ENCODE data around the gene FBRSL1. TPM values are rescaled to one million over a fixed set of nuclear protein-coding genes. Genes with fewer than 3 reads are reported as not detected.
"Not testable (repeated sequence)": the region's sequence is repeated elsewhere in the genome, so short reads cannot be mapped to it uniquely, and the experiment has no call there.

The FBRSL1 gene
- total RNA-seq, 1 experiment from 2014 or later, result 15.7 TPM

GRCh38 chr12:132530851-132531250 is 40.9 kb downstream of the FBRSL1 start:
- Histone ChIP-seq H3K27ac (no peak overlapping the region), H3K36me3 (no peaks in the 10 kb centered on the region), H3K27me3 (no peaks in the 10 kb centered on the region), H3K4me3 (no peak overlapping the region), H3K9me3 (replicated peaks) (no peaks in the 10 kb centered on the region), H3K4me1 (no peaks in the 10 kb centered on the region)
- no peak for DNase-seq

DNA sequence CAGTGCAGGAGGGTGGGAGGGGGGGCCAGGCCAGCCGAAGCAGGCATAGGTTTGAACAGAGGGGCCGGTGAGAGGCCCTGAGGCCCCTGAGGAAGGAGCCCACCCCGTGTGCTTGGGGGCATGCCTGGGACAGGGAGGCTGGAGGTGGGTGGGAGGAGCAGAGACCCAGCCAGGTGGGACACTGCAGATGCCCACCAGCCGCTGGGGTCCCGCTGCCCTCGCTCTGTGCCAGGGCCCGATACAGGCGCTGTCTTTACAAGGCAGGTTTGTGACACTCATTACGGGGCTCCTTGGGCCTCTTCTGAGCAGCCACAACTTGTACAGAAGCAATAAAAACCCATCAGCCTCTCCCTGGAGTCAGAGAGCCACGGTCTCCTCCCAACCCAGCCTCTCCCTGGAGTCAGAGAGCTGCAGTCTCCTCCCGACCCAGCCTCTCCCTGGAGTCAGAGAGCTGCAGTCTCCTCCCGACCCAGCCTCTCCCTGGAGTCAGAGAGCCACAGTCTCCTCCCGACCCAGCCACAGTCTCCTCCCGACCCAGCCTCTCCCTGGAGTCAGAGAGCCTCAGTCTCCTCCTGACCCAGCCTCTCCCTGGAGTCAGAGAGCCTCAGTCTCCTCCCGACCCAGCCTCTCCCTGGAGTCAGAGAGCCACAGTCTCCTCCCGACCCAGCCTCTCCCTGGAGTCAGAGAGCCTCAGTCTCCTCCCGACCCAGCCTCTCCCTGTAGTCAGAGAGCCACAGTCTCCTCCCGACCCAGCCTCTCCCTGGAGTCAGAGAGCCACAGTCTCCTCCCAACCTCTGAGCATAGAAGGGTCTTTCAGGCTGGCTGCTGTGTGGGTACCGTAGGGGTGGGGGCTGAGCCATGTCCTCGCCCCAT is 43.0 kb downstream of the FBRSL1 start:
- H3K36me3 ChIP-seq; H3K4me3 ChIP-seq; H3K4me1 ChIP-seq; H3K27me3 ChIP-seq; H3K27ac ChIP-seq; H3K9me3 ChIP-seq (replicated peaks): not testable (repeated sequence)
- DNase-seq, result peak in 1 of 2 experiments; percentile 29

GRCh38 chr12:132533584-132533958 is 43.6 kb downstream of the FBRSL1 start:
- H3K36me3 ChIP-seq, result no peaks in the 10 kb centered on the region
- DNase-seq, result no peak
- no peak overlapping the region for H3K4me3 ChIP-seq
- 0 out of 2 replicates have a peak, but pooled peaks cover 2% of the 10 kb centered on the region for H3K9me3 ChIP-seq (replicated peaks)
- H3K4me1 ChIP-seq, result no peaks in the 10 kb centered on the region
- no peak overlapping the region for H3K27ac ChIP-seq
- no peaks in the 10 kb centered on the region for H3K27me3 ChIP-seq

DNA sequence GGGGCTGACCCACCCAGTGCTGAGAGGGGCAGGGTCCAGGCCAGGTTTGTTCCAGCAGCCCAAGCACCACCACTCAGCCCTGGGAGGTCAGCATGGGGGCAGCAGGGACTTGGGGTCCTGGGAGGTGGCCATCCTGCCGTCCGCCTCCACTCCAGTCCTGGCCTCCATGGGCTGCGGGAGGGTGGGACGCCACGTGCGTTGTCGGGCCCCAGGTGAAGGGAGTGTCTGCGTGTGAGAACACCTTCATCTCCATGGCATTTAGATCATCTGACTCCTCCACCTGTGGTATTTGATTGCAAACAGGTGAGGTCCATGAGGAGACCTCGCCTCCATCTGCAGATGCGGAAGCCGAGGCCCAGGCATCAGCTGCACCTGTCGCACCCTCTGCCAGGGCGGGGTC is 44.1 kb downstream of the FBRSL1 start:
- 0 out of 2 replicates have a peak, but pooled peaks cover 2% of the 10 kb centered on the region for H3K9me3 ChIP-seq (replicated peaks)
- H3K36me3 ChIP-seq, result no peaks in the 10 kb centered on the region
- H3K4me1 ChIP-seq, result no peaks in the 10 kb centered on the region
- no peak for DNase-seq
- no peak overlapping the region for H3K27ac ChIP-seq
- H3K4me3 ChIP-seq, result no peak overlapping the region
- H3K27me3 ChIP-seq, result no peaks in the 10 kb centered on the region

DNA sequence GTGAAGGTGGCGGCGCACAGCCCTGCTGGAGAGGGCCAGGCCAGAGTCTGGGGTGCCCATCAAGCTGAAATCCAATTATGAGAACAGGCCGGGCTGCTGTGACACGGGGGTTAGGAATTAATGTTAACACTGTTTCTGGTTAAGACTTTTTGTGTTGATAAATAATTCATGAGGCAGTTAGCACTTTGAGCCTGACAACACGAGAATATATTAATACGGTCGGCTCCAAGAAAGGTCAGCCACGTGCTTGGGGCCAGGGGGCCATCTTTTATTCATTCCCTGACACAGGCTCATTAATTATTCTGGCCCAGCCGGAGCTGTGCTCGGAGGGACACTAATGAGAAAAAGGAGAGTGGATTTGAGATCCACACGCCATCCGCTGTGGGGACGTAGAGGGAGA is 45.1 kb downstream of the FBRSL1 start:
- H3K4me3 ChIP-seq, result no peak overlapping the region
- H3K4me1 ChIP-seq, result no peaks in the 10 kb centered on the region
- no peaks in the 10 kb centered on the region for H3K27me3 ChIP-seq
- no peak overlapping the region for H3K27ac ChIP-seq
- H3K36me3 ChIP-seq, result no peaks in the 10 kb centered on the region
- H3K9me3 ChIP-seq (replicated peaks), result 0 out of 2 replicates have a peak, but pooled peaks cover 2% of the 10 kb centered on the region
- DNase-seq, result no peak

- no peak for DNase-seq
- 0 out of 2 replicates have a peak, but pooled peaks cover 2% of the 10 kb centered on the region for H3K9me3 ChIP-seq (replicated peaks)
- no peak overlapping the region for H3K27ac ChIP-seq
- H3K4me1 ChIP-seq, result no peaks in the 10 kb centered on the region
- H3K4me3 ChIP-seq, result no peak overlapping the region
- H3K27me3 ChIP-seq, result no peaks in the 10 kb centered on the region
- no peaks in the 10 kb centered on the region for H3K36me3 ChIP-seq
Measured at GRCh38 chr12:132536102-132536876, 46.3 kb downstream of the FBRSL1 start.

DNA sequence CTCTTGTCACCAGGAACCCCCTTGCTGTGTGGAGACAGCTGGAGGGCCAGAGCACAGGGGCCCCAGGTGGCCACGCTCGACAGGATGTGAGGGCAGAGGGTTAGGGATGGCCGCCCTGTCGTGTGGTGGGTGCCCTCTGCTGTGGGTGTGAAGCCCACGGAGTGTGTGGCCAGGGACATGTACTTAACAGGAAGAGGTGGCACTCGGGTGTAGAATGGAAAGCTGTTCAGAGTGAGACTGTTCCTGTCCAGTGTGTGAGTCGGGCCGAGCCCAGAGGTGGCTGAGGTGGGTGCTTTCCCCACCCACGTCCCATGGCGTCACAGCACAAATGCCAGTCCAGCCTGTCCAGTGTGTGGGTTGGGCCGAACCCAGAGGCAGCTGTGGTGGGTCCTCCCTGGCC is 47.1 kb downstream of the FBRSL1 start:
- no peaks in the 10 kb centered on the region for H3K27me3 ChIP-seq
- H3K27ac ChIP-seq, result no peak overlapping the region
- no peaks in the 10 kb centered on the region for H3K36me3 ChIP-seq
- H3K4me3 ChIP-seq, result no peak overlapping the region
- H3K4me1 ChIP-seq, result no peaks in the 10 kb centered on the region
- 0 out of 2 replicates have a peak, but pooled peaks cover 2% of the 10 kb centered on the region for H3K9me3 ChIP-seq (replicated peaks)
- DNase-seq, result no peak

DNA sequence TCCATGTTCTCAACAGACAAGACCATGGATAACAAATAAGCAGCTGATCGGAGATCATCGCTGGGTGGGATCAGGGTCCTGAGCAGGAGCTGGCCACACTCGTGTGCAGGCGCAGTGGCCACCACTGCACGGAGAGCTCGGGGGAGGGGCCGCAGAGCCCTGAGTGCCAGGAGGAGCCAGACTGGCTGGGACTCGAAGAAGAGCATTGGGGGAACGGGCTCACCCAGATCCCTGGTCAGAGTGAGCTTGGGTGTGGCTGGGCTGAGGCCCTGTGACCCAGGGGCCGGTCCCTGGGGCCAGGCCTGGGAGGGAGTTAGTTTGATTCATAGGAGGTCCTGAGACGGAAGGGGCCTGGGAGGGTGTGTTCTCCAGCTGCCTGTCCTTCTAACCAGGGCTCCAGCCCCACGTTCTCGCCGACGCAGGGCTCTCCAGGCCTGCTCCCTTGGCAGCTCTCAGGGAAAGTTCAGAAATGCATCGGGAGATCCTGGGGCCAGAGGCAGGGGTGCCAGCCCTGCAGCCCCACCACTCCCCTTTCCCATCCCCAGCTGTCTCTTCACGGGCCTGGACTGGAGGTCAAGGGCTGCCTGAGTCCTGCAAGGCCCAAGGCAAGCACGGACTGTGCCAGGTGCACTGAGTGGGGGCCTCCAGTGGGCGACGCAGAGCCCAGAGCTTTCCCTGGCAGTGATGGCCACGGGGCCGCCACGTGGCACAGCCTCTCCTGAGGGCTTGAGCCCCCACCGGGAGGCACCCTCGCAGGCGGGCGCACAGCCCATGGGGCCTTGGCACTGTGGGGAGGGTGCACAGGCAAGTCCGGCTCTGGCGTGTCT is 48.1 kb downstream of the FBRSL1 start:
- Histone ChIP-seq H3K27ac (no peak overlapping the region), H3K4me1 (no peaks in the 10 kb centered on the region), H3K27me3 (no peaks in the 10 kb centered on the region), H3K36me3 (no peaks in the 10 kb centered on the region), H3K4me3 (no peak overlapping the region), H3K9me3 (replicated peaks) (0 out of 2 replicates have a peak, but pooled peaks cover 2% of the 10 kb centered on the region)
- no peak for DNase-seq

DNA sequence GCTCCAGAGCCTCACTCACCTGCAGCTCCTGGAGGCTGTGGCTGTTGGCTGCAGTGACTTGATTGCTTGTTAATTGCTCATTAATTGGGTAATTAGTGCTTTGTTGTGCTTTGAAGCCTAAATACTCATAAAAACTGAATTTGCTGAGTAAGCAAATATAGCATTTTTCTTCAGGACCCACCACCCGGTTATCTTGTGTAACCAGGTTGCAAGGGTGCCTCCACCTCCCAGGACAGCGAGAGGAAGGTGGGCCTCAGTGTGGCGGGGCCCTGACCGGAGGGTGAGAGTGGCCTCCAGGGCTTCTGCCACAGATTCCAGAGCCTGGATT is 48.7 kb downstream of the FBRSL1 start:
- DNase-seq, result no peak
- Histone ChIP-seq H3K9me3 (replicated peaks) (0 out of 2 replicates have a peak, but pooled peaks cover 2% of the 10 kb centered on the region), H3K36me3 (no peaks in the 10 kb centered on the region), H3K27ac (no peak overlapping the region), H3K4me3 (no peak overlapping the region), H3K27me3 (no peaks in the 10 kb centered on the region), H3K4me1 (no peaks in the 10 kb centered on the region)

DNA sequence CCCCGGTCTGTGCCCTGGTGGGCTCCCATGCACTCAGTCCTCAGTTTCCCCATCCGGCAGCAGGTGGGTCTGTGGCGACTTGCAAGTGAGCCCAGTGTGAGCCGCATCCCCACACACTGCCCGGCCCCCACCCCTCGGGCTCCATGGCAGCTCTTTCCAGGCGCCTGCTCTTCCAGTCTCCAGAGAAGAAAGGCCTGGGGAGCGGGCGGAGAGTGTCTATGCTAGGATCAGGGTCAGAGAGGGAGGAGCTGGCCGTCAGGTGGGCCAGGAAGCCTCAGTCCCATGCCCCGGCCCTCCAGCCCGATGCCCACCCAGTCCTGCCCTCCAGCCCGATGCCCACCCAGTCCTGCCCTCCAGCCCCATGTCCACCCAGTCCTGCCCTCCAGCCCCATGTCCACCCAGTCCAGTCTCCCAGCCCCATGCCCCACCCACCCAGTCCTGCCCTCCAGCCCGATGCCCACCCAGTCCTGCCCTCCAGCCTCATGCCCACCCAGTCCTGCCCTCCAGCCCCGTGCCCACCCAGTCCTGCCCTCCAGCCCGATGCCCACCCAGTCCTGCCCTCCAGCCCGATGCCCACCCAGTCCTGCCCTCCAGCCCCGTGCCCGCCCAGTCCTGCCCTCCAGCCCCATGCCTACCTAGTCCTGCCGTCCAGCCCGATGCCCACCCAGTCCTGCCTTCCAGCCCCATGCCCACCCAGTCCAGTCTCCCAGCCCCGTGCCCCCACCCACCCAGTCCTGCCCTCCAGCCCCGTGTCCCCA is 49.2 kb downstream of the FBRSL1 start:
- Histone ChIP-seq H3K27ac (no peak overlapping the region), H3K4me3 (no peak overlapping the region), H3K4me1 (no peaks in the 10 kb centered on the region), H3K27me3 (no peaks in the 10 kb centered on the region), H3K36me3 (no peaks in the 10 kb centered on the region), H3K9me3 (replicated peaks) (0 out of 2 replicates have a peak, but pooled peaks cover 2% of the 10 kb centered on the region)
- no peak for DNase-seq

DNA sequence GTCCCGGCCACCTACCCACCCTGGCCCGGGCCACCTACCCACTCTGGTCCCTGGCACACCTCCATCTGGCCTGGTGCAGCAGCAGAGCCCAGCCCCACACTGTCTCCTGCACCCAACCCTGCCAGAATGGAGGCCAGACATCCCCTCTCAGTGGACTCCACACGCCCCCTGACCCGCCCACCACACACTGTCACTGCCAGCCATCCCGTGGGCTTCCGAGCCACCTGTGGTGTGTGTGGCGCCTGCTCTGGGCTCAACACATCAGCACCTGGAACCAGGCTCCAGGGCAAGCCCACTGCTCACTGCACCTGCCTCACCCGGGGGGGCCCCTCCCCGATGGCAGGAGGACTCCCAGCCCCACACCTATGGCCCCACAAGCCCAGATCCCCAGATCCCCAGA is 50.5 kb downstream of the FBRSL1 start:
- no peaks in the 10 kb centered on the region for H3K4me1 ChIP-seq
- no peak overlapping the region for H3K4me3 ChIP-seq
- 0 out of 2 replicates have a peak, but pooled peaks cover 2% of the 10 kb centered on the region for H3K9me3 ChIP-seq (replicated peaks)
- DNase-seq, result no peak
- H3K27ac ChIP-seq, result no peak overlapping the region
- no peaks in the 10 kb centered on the region for H3K36me3 ChIP-seq
- no peaks in the 10 kb centered on the region for H3K27me3 ChIP-seq

DNA sequence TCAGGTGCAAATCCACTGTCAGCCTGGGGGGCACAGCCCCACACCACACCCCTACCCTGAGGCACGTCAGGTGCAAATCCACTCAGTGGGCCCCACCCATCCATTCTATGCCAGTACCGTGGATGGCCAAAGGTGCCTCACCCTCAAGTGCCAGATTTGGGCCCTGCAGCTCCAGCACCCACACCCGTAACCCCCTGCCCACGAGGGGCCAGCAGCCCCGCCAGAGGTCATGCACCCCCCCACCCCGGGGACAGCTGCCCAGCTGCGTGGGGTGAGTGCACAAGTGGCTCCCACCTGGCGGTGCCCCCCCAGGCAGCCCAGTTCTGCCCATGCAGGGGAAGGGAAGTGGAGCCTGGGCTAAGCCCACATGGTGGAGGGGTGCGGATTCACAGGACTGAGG is 51.2 kb downstream of the FBRSL1 start:
- no peak overlapping the region for H3K4me3 ChIP-seq
- no peaks in the 10 kb centered on the region for H3K36me3 ChIP-seq
- H3K4me1 ChIP-seq, result no peaks in the 10 kb centered on the region
- H3K9me3 ChIP-seq (replicated peaks), result 0 out of 2 replicates have a peak, but pooled peaks cover 1% of the 10 kb centered on the region
- no peaks in the 10 kb centered on the region for H3K27me3 ChIP-seq
- no peak overlapping the region for H3K27ac ChIP-seq
- no peak for DNase-seq

DNA sequence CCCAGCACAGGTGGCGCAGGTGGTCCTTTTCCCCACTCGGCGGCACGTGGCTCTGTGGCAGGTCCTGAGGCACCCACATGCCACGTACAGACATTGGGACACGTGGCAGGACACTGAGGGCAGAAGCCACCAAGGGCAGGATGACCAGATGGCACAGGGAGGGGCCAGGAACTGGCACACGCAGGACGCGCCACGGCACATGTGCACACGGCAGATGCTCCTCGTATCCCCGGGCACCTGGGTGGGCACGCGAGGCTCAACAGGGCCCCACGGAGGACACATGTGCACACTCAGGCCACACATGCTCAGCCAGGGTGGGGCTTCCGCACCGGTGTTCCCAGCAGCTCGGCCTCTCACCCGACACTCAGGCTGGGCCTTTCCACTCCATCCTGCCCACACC is 52.0 kb downstream of the FBRSL1 start:
- H3K9me3 ChIP-seq (replicated peaks), result no peaks in the 10 kb centered on the region
- no peak for DNase-seq
- no peak overlapping the region for H3K4me3 ChIP-seq
- H3K4me1 ChIP-seq, result no peaks in the 10 kb centered on the region
- H3K36me3 ChIP-seq, result no peaks in the 10 kb centered on the region
- no peaks in the 10 kb centered on the region for H3K27me3 ChIP-seq
- H3K27ac ChIP-seq, result no peak overlapping the region

GRCh38 chr12:132542661-132543060 is 52.7 kb downstream of the FBRSL1 start:
- Histone ChIP-seq H3K36me3 (no peaks in the 10 kb centered on the region), H3K27ac (no peak overlapping the region), H3K4me1 (no peaks in the 10 kb centered on the region), H3K4me3 (no peak overlapping the region), H3K9me3 (replicated peaks) (no peaks in the 10 kb centered on the region), H3K27me3 (no peaks in the 10 kb centered on the region)
- no peak for DNase-seq

Data from SJCRH30 (cell line).